ENCODE data around the gene CD34. TPM values are rescaled to one million over a fixed set of nuclear protein-coding genes. Genes with fewer than 3 reads are reported as not detected.

The CD34 gene
- total RNA-seq, 1 experiment from 2014 or later: not detected

DNA sequence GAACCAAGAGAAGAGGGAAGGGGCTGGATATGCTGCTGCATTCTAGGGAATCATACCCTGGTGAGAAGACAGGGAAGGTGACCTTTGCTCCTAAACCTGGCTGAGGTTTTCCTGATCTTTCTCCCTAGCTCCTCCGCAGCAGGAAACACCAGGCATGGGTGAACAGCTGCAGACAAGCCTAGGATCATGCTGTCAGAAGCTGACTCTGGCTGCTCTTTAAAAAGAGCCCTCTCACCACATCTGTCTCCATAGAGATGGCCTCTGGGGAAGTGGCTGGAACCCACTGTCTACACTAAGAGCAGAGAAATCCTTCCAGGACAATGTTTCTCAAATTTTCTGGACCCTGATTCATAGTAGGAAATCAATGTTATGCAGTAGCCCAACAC is 57.6 kb downstream of the CD34 start:
- no peak for DNase-seq (ENCODE audit: low read depth)

DNA sequence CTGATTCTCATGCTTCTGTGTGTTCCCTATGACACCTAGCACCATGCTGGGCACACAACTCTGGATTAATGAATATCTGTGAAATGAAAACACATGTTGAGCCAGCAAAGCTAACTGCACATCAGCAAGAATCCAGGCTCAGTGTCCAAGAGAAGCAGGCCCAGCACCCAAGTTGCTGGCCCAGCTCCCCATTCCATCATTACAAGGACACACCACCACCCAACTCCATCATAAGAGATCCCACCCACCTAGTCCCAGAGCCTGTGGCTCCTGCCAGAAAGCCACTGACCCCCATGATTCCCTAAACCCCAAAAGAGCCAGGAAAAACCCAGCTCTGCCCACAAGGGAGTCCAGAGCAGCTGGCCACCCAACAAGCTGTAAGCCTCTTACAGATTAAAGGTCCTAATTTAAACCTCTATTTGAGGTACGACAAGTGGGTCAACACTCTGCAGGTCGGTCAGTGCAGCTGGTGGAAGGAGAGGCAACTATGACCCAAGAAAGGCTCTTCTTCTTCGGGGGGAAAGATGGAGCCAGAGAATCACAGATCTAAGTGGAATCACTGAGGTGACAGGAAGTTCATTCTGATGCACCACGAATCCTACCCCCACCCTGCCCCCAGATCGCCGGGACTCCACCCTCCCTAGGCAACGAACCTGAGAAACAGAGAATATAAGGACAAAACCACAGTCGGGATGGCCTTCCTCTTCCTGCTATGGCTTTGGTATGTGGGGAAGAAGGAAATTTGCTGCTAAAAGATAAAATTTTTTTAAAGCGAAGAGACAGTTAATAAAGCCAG is 58.2 kb downstream of the CD34 start:
- no peak for DNase-seq (ENCODE audit: low read depth)

DNA sequence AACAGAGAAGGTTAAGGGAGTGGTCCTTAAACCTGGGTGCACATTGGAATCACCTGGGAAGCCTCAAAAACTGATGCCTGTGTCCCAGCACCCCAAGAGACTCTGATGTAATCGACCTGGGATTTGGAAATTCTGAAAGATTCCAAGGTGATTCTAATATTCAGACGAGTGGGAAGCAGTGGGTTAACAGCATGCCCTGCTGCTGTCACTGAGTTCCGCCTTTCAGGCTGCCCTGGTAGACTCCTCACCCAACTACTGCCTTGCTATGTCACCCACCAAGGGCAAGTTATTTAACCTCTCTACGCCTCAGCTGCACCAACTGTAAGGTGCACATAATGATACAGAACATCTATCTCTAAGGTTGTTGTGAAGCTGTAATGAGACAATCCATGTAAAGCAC is 59.2 kb downstream of the CD34 start:
- DNase-seq (ENCODE audit: low read depth): no peak

DNA sequence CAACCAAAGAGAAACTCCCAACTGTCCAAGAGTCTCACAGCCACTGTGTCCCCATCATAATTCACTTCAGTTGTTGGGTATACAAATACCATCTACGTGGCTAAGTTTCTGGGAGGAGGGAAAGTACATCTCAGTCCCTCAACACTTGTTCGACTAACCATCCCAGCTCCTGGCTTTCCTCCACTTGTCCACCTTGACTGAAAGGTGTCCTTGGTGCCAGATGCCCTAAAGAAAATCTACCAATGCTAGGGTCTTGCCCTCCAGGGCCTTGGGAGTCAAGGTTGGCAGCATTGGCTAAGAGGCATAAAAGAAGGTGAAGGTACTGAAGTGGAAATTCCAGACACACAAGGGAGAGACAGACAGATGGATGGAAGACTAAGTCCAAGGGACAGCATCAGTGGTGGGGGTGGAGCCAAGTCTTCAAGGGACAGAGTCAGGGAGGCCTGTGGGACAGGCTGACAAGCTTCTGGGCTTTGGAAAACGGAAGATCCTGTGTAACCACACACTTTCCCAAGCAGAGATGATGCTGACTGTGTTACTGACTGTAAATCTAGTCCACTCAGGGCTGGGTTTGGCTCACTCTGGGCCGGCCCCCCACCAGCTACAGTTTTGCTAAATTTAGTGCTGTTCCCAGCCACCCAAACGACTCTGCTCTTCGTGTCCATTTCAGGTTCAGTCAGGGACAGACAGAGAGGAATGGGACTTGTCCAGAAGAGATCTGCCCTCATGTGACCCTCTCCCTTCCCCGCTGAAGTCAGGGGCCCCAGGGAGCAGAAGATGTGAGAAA is 60.1 kb downstream of the CD34 start:
- DNase-seq (ENCODE audit: low read depth): no peak

DNA sequence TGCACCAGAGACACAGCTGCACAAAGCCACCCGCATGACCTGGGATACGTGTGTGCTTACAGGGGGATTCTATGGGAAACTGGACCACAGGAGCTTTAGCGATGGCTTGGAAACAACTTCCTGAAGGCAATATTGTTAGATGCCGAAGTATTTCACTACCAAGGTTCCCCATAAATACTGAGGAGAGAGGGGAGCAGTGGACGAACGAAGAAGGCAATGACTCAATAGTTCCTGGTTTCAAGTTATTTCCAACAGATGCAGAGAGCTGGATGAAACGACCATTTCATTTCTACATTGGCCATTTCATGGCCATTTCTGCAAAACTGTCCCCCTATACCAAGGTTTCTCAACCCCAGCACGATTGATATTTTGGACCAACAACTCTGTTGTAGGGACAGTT is 61.3 kb downstream of the CD34 start:
- no peak for DNase-seq (ENCODE audit: low read depth)

DNA sequence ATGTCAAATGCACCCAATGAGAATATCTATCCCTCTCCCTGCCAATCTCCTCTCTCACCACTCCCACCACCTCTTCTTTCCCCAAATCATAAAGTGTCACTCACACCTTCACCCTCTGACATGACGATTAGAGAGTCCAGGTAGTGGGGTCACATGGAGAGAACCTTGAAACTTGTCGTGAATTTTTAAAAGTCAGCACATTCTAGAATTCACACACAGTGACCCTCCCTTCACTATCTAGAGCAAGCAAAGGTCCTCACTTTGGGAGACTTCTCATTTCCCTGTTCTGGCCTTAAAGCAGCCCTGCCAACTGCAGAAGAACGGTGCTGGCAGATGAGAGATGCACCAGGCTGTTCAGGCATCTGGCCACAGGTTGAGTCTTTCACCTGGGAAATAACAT is 61.9 kb downstream of the CD34 start:
- no peak for DNase-seq (ENCODE audit: low read depth)

DNA sequence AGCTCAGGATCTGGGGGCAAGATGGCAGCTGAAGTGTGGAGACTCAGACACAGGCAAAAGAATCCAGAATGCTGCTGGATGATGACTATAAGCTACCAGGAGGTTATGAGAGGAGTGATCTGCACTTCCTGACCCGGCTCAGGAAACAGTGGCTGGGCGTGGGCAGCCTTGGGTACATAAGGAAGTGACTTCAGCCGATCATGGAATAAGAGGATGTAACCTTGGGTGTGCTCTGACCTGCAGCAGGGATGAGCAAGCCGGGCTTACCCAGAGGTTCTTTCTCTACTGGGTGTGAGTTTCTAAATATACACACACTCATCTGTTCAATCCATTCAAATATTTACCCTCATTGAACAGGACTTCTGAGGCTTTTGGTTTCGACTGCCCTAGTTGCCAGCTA is 62.7 kb downstream of the CD34 start:
- DNase-seq (ENCODE audit: low read depth): peak; percentile 86

DNA sequence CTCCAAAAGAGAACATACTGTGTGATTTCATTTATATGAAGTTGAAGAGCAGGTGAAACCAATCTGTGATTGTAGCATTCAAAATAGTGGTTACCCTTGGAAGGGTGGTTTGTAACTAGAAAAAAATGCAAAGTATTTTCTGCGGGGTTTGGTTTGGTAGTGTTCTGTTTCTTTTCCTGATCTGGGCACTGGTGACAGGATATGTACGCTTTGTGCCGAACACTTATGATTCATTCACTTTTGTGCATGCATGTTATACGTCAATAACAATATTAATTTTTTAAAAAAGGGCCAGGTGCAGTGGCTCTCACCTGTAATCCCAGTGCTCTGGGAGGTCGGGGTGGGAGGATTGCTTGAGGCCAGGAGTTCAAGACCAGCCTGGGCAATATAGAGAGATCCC is 63.8 kb downstream of the CD34 start:
- DNase-seq (ENCODE audit: low read depth): no peak

DNA sequence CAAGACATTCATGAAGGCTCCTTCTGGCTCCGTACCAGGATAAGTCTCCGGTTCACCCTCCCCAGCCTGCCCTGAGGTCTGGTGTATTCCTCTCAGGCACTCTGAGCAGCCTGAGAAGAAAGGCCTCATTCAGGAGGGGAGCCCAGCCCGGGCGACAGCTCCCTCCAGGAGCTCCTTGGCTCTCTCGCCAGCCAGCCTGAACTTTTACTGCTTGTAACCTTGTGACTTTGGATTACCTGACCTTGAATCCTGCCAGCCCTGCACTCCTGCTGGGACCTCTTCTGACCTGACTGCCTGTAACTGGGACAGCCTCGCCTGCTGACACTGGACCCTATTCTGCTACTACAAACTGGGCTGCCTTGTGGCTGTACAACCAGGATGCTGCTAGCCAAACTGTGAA is 65.8 kb downstream of the CD34 start:
- no peak for DNase-seq (ENCODE audit: low read depth)

DNA sequence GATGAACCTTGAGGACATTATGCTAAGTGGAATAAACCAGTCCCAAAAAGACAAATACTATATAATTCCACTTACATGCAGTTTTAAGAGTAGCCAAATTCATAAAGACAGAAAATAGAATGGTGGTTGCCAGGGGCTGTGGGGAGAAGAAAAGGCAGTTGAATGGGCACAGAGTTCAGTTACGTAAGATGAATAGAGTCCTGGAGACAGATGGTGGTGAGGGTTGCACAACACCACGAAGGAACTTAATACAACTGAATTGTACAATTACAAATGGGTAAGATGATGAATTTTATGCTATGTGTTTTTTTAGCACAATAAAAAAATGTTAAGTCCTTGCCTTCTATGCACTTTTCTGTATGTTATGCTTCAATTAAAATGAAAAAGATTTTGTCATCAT is 66.6 kb downstream of the CD34 start:
- DNase-seq (ENCODE audit: low read depth): no peak

DNA sequence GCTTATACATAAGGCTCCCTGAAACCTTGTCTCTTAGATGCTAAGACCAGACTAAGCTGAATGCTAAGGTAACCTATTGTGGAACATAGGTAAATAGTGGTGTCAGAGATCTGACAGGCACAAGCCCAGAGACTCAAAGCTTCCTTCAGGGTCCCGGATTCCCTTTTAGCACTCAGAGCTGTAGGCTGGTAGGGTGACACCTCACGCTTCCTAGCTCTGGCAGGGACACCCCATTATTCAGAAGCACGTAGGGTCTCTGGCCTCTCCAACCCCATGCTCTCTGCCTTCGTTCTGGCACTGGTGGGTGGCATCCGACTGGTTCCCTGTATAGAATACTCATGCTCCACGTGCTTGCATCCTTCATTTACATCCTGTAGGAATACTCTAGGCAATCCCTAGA is 68.4 kb downstream of the CD34 start:
- DNase-seq (ENCODE audit: low read depth): no peak

DNA sequence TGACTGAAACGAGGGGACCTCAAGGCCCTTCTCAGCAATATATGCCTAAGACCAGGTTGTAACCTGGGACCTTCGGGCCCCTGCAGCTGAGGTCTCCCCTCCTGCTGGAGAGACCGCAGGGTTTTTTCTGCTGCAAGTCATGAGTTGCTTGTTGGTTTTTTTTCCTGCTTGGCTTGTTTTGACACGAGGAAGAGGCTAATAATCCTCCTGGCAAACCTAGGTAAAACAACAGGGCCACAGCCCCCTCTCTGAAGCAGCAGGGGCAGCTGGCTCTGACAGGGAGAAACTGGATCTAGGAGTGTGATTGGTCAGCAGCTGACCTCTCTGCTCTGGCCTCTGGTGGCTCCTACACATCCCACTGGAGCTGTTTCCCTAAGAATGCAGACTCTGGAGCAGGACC is 69.0 kb downstream of the CD34 start:
- DNase-seq (ENCODE audit: low read depth): no peak

DNA sequence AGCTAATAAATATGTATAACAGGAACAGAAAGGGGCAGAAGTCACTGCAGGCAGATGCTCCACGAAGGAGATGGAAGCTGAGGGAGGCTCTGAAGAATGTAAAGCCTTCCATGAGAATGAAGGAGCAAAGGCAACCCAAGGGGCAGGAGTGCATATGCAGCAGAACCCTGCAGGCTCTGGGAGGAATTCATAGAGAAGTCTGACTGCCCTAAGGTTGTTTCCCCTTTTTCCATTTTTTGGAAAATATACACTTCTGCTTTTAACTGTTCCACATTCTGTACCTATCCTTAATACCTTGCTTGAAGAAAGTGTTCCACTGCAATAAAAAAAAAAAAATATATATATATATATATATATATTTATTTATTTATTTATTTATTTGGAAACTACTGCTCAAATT is 69.6 kb downstream of the CD34 start:
- DNase-seq (ENCODE audit: low read depth): no peak

DNA sequence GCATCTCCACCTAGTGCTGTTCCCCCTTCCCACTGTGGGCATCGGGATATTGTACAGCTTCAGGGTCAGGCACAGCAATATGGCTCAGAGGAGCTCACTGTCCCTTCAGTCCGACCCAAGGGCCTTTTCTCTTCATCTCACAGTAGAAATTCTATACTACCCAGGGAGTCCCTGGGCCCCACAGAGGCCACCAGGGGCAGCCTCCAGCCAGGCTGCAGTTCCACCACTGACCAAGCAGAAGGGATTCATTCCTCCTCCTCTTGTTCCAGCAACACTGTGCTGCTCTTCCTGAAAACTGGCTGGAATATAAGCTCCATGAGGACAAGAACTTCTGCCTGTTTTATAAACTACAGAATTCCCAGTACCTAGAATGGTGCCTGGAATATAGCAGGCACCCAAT is 70.5 kb downstream of the CD34 start:
- no peak for DNase-seq (ENCODE audit: low read depth)

DNA sequence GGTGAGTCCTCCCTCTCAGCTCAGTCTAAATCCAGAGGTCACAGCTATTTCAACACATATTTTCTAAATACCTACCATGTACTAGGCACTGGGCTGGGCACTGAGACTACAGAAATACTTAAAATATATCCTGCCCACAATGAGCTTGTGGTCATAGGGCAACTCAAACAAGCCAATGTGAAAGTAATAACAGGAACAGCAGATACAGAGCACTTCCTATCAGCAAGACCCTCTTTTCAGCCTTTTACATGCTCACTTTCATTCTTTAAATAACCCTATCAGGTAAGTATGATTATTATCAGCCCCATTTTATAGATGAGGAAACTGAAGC is 71.9 kb downstream of the CD34 start:
- no peak for DNase-seq (ENCODE audit: low read depth)

DNA sequence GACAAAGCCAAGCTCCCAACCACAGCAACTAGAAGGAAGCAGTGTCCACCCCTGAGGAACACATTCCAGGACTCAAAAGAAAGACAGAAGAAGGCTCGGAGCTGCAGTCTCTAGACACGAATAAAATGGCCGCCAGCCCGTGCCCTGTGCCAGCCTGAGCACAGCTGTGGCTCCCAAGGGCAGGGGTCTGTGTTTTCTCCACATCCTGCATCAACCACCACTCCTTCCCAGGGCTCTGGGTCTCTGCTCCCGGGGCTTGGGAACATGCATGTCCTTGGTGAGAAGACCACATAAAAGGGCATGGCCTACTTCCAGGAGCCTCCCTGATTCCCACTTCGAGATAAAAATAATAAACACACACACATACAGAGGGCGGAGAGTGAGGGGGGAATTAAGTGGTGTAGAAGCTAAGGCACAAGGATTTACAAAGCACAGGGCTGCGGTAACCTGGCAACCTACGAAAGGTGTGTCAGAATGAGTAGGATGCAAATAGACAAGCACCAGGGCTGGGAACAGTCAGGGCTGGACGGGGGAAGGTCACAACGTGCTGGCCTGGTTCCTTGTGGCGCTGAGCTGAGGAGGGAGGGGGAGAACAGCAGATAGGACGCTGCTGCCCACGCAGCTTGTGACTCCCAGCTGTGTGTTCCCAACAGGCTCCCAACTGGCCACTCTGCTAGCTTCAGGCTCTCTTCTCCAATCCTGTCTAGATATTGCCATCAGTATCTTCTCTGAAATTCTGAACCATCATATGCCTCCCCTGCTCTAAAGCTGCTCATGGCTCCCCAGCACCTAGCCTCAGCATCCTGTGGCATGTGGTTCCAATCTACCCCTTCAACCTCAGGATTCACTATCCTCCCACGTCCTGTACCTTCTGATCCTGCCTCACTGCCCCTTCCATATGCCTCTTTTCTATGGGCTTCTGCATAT is 72.5 kb downstream of the CD34 start:
- no peak for DNase-seq (ENCODE audit: low read depth)

DNA sequence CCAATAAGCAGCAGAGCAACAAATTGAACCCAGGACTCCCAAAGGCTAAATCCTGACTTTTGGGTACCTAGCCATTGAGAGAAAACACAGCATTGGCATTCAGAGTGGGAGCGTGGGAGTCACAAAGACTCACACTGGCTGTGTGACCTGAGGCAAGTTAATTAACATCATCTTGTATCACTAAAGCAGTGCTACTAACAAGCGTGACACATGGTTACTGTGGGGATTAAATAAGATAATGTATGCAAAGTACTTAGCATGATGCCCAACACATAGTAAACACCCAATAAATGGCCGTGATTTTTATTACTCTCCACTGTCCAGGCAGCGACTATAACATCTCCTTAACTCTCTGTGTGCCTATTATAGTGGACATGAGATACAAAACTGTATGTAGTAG is 73.3 kb downstream of the CD34 start:
- DNase-seq (ENCODE audit: low read depth): no peak

DNA sequence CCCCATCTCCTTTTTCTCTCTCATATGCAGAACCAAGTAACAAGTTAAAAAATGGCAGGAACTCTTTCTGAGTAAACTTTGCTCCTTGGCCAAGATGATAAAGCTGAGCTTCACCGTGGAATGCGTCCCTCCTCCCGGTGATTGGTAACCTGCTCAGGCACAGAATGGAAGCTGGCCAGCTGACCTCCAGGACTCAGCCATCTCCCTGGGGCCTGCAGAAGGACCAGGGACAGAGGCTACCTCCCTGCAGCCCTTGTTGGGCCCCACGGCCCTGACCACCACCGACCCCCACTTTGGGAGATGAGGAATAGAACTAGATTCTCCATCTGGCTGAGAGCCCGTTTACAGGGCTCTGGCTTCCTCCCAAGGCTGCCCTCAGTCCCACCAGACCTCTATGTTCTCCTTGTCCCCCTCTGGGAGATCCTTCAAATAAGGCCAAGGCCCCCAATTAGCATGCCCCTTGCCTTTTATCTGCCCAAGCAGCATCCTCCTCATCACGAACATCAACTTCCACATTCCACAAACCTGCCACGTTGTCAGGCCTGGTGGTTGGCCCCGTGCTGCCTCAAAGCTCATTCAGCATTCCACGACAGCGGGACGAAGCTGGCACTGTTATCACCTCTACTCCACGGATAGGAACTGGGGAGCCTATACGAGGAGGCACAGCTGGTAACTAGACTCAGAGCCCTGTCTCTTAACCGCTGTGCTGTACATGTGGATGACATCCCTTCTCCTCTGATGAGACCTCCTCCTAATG is 74.2 kb downstream of the CD34 start:
- DNase-seq (ENCODE audit: low read depth): no peak

DNA sequence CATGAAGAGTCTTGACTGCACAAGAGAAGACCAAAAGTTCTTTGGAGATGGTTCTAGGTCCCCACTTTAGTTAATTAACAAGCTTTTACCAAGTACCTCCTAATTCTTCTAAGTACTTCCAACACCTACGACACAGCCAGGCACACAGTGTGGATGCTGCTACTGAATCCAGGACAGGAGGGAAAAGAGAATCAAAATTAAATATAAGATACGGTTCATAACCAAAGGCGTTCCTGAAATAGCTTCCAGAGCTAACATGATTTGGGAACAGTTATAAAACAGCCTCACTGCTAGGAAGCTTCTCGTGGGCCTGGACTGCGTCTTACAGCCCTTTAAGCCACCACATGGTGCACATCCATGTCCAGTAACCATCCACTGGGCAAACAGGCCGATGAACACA is 75.0 kb downstream of the CD34 start:
- no peak for DNase-seq (ENCODE audit: low read depth)

DNA sequence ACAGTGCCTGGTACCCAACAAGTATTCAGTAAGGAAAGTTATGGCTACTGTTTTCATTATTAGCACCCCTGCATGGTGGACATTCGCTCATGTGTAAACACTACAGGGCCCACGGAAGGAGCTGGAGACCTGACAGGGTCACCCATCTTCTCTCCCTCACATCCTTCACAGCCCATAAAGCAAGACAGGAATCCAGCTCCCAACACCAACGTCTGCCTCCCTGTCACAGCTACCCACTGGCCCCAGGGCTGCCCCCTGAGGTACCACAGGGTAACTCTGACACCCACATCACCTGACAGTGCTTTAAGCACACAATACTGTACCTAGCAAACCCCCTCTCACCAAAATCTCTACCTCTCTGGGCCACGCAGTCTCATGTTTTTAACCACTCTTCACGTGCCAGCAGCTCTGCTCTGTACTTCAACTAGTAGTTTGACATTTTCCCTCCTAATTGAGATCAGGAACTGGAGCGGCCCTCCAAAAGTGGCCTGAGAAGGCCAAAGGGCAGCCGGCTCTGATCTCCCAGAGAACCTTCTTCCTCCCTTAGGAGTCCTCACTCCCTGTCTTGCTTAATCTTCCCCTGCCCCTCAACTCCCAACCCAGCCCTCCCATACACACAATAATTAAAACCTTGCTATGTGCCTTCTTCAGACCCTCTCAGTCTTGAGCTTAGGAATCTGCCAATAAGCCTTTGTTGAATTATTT is 76.8 kb downstream of the CD34 start:
- no peak for DNase-seq (ENCODE audit: low read depth)

DNA sequence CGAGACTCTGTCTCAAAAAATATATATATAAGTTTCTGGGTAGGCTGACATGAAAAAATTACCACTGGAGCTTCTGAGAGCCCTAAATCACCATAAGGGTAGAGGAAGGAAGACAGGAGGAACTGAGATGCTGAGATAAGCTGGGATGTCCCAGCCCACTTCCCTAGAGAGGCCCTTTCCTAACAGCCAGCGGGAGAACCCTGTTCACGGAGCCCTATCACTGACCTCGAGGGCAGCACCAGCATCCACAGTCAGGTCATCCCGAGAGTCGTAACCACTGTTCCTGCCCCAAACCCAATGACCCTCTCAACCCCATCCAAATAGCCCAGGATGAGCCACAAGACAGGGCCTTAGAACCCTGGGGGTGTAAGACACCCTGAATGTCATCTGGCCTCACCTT is 77.5 kb downstream of the CD34 start:
- DNase-seq (ENCODE audit: low read depth): no peak
